Sciatic nerve (tissue), 2 donors: ENCODE results near the gene UBAP2. TPM values are rescaled to one million over a fixed set of nuclear protein-coding genes. Genes with fewer than 3 reads are reported as not detected.

ENCODE experiments used
- ATAC-seq: fragments of 200-7000 bp; cut with Tn5 transposase; one replicate; pipeline ENCODE4 v1.9.1; 2020; ENCODE audit warnings: mild to moderate bottlenecking, moderate library complexity
- DNase-seq: peaks from one replicate; pipeline ENCODE4 v3.0.0-alpha.2; 2020; ENCODE audit warnings: low spot score
- intact Hi-C: fragments of 100-400 bp; cut with DNase I; formaldehyde crosslinking; loops from one replicate; pipeline ENCODE4 v1.14.2; 2022
- total RNA-seq: library from RNA; stranded (reverse); fragmentation: NEBNext Ultra II Directional; extraction: Animal tissue kit (Norgen Biotek cat#: 25700); gene quantifications from one replicate; pipeline ENCODE4 v1.2.1, GENCODE V29; 2021
- donor health status: DM: no; HTN: no; CAD: no.
- donor health status: DM: no; HTN: no; CAD: no.

The UBAP2 gene
- total RNA-seq, 1 donor from 2014 or later, result 54.0 TPM

GRCh38 chr9:33905137-33905536 is 143.6 kb downstream of the UBAP2 start:
- intact Hi-C loops, result no loop called here
- no peak for DNase-seq
- peak; percentile 65 for ATAC-seq

DNA sequence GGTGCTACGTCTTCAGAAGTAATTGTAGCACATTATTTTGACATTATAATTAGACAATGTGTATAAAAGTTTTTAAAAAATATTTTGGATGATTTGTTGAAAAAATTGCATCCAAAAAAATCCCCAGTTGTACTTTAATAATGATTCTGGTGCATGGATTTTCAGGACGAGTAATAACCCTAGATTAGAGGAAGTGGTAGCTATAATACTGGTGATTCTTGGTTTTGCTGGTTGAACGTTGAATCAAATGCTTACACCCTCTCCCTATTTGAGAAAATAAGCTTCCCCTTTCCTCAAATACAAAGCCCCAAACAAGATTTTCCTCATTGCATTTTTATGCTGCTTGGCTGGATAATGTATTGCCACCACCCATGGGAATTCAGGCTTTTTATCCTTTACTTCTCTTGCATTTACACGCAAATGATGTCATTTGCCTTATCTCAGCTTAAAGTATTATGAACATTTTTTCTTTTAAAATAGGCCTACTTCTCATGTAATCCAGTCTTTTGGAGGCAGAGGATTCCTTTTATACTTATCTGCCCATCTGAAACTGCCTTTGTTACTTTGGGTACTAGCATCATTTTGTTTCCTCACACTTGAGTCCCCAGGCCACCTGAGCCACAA is 145.4 kb downstream of the UBAP2 start:
- ATAC-seq (no peak), DNase-seq (no peak)
- intact Hi-C loops, result no loop called here

- DNase-seq (no peak), ATAC-seq (no peak)
- intact Hi-C loops, result no loop called here
These were observed 154.4 kb downstream of the UBAP2 start for GRCh38 chr9:33894316-33894715.

DNA sequence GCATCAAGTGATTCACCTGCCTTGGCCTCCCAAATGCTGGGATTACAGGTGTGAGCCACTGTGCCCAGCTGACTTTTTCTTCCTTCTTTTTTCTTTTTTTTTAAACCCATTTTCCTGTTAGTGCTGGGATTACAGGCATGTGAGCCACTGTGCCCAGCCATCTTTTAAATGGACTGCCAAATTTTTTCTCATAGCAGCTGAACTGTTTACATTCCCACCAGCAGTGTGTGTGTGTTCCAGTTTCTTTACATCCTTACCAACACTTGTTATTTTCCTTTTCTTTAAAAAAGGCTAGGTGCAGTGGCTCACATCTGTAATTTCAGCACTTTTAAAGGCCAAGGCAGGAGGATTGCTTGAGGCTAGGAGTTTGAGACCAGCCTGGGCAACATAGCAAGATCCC is 154.8 kb downstream of the UBAP2 start:
- intact Hi-C loops, result no loop called here
- DNase-seq (no peak), ATAC-seq (no peak)

DNA sequence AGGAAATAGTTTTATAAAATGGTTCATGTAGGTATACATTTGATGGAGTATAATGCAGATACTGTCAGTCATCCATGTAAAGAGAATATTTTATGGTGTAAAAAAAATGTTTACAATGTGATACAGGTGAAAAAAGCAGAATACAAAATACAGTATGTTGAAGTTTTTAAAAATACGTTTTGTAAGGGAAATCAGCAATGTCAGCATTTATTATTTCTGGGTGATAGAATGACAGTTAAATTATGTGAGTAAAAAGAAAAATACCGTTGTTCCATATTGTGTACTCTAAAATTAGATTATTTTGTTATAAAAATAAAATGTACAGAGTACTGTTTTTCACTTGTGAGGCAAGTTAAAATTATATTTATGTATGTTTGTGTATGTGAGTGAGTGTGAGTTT is 162.7 kb downstream of the UBAP2 start:
- DNase-seq, result no peak
- intact Hi-C loops, result no loop called here
- ATAC-seq, result no peak

DNA sequence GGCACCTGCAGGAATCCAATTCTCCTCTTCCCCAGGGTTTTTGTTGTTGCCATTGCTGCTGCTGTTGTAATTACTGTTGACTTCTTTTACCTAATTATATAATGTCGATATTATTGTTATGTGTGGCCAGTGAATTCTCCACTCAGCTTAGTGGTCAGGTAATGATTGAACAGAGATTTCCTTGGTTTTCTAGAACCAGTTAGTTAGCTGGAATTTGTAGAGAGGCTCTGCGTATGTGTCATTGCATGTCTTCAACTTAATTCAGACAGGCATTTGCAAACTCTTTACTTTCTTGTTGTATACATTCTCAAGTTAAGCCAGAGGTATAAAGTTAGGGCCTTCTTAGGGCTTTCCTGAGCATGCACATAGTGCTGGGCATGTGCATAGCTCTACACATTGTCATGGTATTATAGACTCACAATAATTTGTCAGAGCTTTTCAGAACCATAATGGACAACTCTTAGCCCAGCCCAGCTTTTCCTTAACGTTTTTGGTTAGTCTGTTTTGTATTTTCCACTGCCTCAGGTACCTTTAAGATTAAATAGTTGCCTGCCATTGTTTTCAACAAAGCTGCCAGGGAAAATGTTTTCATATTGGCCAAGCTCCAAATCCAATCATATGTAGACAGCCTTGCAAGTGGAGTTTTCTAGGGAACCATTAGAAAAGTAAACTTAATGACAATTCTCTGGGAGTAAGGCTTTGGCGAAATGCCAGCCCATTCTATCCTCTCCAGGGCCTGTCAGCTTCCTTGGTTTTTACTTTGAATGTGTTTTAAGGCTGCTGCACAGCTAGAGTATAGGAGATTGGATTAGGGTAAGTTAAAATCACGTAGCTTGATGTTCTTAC is 163.6 kb downstream of the UBAP2 start:
- intact Hi-C loops, result no loop called here
- ATAC-seq (no peak), DNase-seq (no peak)

DNA sequence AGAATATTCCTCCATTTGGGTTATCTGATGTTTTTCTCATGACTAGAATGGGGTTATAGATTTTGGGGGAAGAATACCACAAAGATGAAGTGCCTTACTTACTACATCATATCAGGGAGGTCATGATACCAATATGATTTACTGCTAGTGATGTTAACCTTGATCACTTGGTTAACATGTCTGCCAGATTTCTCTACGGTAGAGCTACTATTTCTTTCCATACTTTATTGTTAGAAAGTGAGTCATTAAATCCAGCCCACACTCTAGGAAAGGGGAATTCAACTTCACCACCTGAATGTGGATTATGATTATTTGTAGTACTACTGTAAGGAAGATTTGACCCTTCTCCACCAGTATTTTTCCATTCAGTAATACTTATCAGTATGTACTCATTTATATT is 167.1 kb downstream of the UBAP2 start:
- intact Hi-C loops, result no loop called here
- ATAC-seq (peak; percentile 20), DNase-seq (no peak)

- ATAC-seq, result no peak
These were observed 168.2 kb downstream of the UBAP2 start for GRCh38 chr9:33880211-33881089.

GRCh38 chr9:33878691-33879366 is 169.9 kb downstream of the UBAP2 start:
- ATAC-seq (no peak), DNase-seq (no peak)
- intact Hi-C loops, result loop anchor here (2.0 kb wide), 1 partner anchor 14 kb away; no protein-coding TSS in a partner anchor

More at GRCh38 chr9:33880211-33881089, 168.2 kb downstream of the UBAP2 start:
- intact Hi-C loops, result no loop called here
- DNase-seq, result no peak

DNA sequence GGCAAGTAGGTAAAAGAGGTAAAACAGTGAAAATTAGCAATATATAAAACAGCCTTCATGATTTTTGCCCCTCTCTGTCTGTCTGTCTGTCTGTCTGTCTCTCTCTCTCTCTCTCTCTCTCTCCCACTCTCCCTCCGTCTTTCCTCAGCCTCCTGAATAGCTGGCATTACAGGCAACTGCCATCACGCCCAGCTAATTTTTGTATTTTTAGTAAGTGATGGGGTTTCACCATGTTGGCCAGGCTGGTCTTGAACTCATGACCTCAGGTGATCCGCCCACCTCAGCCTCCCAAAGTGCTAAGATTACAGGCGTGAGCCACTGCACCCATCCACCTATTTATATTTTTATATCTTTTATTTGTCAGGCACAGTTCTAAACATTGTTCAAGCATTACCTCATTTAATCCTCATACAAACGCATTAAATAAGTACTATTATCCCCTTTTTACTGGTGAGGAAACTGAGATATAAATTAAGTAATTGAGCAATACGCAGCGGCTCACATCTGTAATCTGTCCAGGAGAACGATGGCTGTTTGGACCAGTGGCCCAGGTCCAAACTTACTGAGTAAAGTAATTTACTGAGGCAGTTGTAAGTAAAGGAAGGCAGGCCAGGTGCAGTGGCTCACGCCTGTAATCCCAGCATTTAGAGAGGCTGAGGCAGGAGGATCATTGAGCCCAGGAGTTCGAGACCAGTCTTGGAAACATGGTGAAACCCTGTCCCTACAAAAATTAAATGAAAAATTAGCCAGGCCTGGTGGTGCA is 170.8 kb downstream of the UBAP2 start:
- ATAC-seq (no peak), DNase-seq (no peak)
- intact Hi-C loops, result loop anchor here (2.0 kb wide), 1 partner anchor 13 kb away; no protein-coding TSS in a partner anchor

Other genes with a start within 250 kb of the UBAP2 start
- gene UBE2R2, start 231.7 kb downstream of the UBAP2 start, total RNA-seq, result 39.9 TPM
- gene DCAF12, start 77.8 kb upstream of the UBAP2 start, total RNA-seq, result 54.9 TPM
- 56.6 TPM for gene UBAP1, start 130.2 kb upstream of the UBAP2 start, total RNA-seq